HG03439 (cell line): ENCODE results near the gene KCTD3.

ENCODE experiments used
- ATAC-seq: cut with Tn5 transposase; IDR thresholded peaks from one replicate; pipeline ENCODE4 v1.9.1; 2021; ENCODE audit warnings: mild to moderate bottlenecking, moderate library complexity; ENCODE audit not compliant: unreplicated experiment

The KCTD3 gene

DNA sequence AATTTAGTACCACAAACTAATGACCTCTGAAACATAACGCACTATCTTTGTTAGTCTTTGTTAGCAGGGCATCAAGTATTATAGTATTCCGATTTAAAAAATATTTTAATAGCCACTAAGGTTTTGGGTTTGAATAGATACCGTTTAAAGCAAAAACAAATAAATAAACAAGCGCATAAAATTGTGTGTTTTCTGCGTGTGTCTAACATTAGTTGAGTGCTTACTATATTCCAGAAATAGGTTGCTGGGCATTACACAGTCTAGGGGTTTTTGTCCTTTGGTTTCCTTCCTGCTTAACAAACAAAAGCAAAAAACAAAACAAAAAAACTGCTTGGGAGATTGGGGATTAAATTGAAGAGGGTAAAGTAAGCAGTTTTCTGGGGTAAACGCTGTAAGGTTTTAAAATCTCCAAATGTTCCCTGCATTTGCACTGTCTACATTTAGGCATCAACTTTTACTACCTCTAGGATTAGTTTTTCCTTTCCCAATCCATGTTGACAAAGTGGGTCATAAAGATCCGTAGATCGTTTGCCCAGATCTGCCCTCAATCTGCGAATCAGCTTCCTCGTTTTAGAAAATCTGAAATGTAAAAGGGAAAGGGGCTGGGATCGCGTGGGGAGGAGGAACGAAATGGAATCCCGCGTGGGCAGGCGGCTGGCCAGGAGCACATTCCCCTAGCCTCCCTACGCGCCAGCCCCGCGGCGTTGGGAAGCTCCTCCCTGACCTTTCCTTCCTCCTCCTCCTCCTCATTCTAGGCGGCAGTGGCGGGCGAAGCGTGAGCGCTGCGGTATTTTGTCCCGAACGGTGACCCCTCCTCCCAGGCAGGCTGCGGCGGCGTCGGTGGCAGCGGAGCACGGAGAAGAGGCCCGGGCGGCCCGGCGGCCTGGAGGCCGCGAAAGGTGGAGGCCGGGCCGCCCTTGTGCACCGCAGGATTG, at the start of gene KCTD3:
KCTD3 (plus strand) TSS at position 749 of the 935 bp plus-strand sequence. CDS start 382 bp downstream, outside the sequence.
- ATAC-seq, result peak; percentile 71

- ATAC-seq, result no peak
Observed at GRCh38 chr1:215517441-215517891, 49.6 kb upstream of the KCTD3 start.

DNA sequence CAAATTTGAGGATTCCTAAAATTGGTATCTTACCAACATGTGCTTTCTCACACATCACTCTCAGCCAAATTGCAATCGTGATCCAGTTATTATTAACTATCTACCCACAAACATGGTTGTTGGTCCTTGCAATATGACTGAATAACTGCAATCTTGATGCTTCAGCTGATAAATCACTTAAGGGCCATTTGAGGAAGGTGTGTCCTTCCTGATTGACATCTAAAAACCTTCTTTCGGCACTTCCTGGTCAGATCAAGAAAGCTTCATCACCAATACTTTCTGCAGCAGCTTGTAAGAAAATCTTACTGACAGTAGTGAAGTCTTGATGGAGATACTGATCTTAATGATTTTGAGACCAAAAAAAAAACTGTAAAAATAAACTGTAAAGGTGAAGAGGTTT, 48.5 kb upstream of the KCTD3 start:
- no peak for ATAC-seq

DNA sequence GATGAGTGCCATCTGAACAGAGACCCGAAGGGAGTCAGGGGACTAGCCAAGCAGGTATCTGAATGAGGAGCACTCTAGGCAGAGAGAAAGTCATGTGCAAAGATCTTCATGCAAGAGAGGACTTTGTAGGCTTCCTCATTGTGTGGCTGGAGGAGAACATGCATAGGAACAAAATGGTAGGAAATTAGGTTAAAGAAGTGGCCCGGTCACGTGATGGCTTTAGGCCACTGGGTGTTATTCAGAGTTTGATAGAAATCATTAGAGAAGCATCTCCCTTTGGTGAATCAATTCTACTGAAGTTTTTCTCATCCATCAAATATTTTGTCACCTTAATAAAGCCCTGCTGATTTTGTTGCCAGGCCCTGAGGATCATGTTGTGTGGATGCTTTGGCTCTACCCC, 45.8 kb upstream of the KCTD3 start:
- no peak for ATAC-seq

- ATAC-seq, result no peak
Observed at GRCh38 chr1:215523128-215523861, 43.8 kb upstream of the KCTD3 start.

- no peak for ATAC-seq
Observed at GRCh38 chr1:215523906-215524305, 43.2 kb upstream of the KCTD3 start.

GRCh38 chr1:215526147-215526845, 40.8 kb upstream of the KCTD3 start:
- ATAC-seq, result peak; percentile 54

DNA sequence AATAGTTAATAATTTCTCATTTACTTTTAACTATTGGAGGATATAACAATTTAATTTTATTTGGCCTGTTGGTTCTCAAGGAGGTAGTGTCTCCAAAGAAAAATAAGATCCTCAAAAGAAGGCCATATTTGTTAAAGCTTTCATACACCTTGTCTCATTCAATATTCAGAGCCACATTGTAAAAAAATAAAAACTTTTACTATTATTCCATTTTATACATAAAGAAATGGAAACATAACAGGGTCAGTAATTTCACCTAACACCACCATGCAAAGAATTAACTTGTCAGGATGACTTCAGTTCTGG, 40.3 kb upstream of the KCTD3 start:
- ATAC-seq, result peak; percentile 10

DNA sequence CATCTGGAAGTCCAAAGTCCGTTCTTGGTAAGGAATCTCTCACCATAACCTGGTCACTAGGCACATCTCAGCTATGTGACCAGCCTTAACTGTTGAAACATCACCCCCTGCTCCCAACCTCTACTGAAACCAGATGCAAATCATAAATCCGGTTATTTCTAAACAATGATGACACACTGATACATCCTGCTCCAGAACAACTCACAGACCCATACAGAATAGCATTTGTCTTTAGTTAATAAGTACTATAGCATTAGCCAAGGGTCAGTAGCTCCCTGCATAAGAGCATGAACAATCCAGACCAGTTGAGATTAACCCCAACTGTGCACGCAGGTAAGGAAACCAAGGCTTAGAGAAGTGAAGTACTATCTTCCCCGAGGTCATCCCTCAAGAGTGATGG, 38.0 kb upstream of the KCTD3 start:
- no peak for ATAC-seq

DNA sequence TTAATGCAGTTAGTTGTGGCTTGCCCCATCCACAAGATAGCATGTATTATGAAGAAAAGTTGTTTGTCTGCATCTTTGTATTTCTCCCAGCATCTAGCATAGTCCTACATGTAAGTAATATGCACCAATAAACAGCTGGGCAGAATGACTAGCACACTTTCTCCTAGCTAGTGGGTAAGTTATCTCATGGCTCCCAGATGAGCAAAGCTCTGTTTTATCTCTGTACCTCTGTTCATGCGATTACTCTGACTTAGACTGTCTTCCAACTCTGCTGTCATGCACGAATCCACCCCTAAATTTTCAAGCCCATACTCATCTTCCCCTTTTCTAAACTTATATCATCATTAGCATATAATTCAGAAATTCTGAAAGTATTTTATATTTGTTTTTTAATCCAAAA, 37.5 kb upstream of the KCTD3 start:
- ATAC-seq, result no peak

DNA sequence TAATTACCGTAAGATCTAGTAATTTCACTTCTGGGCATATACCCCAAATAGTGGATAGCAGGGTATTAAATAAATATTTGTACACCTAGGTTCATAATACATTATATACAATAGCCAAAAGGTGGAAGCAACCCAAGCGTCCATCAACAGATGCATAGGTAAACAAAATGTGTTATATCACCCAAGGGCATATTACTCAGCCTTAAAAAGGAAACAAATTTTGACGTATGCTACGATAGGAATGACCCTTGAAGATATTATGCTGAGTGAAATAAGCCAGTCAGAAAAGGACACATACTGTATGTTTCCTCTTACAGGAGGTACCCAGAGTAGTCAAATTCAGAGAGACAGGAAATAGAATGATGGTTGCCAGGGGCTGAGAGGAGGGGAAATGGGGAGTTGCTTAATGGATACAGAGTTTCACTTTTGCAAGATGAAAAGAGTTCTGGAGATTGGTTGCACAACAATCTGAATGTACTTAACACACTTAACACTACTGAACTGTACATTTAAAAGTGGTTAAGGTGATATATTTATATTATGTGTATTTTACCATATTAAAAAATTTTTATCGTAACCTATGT, 36.6 kb upstream of the KCTD3 start:
- ATAC-seq, result no peak

DNA sequence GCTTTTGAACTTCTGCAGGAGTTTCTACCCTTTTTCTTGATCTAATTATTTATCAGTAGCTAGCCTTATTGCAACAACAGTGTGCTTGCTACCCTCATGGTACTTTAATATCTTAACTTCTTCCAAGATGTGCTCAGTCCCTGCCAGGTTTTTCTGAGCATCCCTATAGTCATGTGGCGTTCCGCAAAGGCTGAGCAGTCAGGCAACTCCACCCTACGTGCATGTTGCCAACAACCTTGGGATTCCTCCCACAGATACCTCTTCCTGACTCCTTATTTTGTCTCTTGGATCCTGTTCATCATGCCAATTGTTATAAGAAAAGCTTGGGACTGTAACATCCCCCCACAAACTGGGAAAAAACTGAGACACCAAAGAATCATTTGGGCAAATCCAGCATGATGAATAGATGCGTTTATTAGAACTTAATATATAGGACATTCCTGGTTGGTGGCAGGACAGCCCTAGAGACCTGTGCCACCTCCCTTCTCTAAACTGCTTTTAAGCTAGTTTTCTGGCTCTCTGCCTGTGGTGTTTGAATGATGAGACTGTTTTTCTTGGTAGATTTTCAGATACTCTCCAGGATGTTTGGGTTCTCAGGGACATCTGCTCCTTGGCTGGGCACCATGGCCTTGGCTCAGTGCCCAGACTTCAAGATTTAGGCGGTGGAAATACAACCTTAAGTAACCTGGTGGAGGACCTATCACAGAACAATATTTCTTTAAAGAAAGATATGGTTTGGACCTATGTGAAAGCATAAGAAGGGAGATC, 27.1 kb upstream of the KCTD3 start:
- no peak for ATAC-seq

- ATAC-seq, result no peak
Observed at GRCh38 chr1:215542301-215542700, 24.8 kb upstream of the KCTD3 start.

GRCh38 chr1:215543191-215543606, 23.9 kb upstream of the KCTD3 start:
- peak; percentile 67 for ATAC-seq

GRCh38 chr1:215543806-215544205, 23.3 kb upstream of the KCTD3 start:
- no peak for ATAC-seq

DNA sequence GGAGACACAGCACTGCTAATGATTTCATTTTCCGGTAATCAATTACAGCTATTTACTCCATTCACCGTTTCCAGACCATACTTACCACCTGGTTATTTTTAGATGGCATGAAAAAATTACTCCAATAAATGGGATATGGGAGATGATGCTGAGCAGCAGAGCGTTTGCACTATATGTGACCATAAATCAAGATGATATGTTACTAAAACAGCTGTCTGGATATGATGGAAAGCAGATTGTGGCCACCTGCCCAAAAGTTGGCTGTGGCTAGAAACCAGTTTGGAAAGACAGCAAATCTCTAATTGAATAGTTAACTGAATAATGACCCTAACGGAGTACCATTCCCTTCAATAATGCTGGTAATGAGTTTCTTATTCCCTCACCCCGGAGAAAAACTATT, 22.5 kb upstream of the KCTD3 start:
- ATAC-seq, result no peak

DNA sequence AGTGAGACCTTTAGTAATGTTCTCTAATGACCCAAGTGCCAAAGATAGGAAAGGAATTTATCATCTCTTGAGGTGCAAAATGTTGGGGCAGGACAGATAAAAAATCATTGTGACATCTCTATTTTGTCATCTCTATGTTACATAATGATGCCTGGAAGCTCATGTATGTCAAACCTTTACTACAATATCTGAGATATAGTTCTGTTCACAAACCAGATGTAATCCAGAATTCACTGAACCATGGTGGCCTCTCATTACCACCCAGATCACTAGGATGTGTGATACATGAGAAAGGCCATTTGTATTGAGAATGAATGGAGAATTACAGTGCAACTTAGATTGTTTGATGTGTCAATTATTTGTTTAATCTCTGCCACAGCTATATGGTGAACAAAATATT, 22.0 kb upstream of the KCTD3 start:
- no peak for ATAC-seq

GRCh38 chr1:215547011-215547410, 20.1 kb upstream of the KCTD3 start:
- no peak for ATAC-seq

DNA sequence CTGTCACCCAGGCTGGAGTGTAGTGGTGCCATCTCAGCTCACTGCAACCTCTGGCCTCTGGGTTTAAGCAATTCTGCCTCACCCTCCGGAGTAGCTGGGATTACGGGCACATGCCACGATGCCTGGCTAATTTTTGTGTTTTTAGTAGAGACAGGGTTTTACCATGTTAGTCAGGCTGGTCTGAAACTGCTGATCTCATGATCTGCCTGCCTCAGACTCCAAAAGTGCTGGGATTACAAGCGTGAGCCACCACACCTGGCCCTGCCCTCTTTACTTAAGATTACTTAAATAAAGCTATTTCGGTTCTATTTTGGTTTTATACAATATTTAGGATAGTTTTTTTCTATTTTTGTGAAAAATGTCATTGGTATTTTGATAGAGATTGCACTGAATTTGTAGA, 15.3 kb upstream of the KCTD3 start:
- no peak for ATAC-seq

- no peak for ATAC-seq
Observed at GRCh38 chr1:215554865-215555264, 12.2 kb upstream of the KCTD3 start.
